Epithelial cell of esophagus (primary cell): ENCODE measurements around the gene NT5DC2.
A peak's percentile ranks its signal among the peaks of the same experiment; 100 is the strongest.

Experiments
- DNase-seq: peaks from one replicate; pipeline ENCODE4 v3.0.0; 2010; ENCODE audit warnings: low read depth
- H3K4me3 ChIP-seq: 2 replicates; pipeline ENCODE4 v1.5.1; 2011; ENCODE audit warnings: mild to moderate bottlenecking, low read length, control low read depth
- TF ChIP-seq, protein P1 (sequence below): IDR thresholded peaks from 2 replicates; pipeline ENCODE4 v1.5.1; 2011; ENCODE audit warnings: low read depth, mild to moderate bottlenecking, low read length, control low read depth, inconsistent platforms; ENCODE audit not compliant: insufficient read depth; ENCODE audit errors: missing control alignments

NT5DC2 gene

GRCh38 chr3:52561028-52561747 is 27.5 kb upstream of the NT5DC2 start:
- TF ChIP-seq, protein P1, sequence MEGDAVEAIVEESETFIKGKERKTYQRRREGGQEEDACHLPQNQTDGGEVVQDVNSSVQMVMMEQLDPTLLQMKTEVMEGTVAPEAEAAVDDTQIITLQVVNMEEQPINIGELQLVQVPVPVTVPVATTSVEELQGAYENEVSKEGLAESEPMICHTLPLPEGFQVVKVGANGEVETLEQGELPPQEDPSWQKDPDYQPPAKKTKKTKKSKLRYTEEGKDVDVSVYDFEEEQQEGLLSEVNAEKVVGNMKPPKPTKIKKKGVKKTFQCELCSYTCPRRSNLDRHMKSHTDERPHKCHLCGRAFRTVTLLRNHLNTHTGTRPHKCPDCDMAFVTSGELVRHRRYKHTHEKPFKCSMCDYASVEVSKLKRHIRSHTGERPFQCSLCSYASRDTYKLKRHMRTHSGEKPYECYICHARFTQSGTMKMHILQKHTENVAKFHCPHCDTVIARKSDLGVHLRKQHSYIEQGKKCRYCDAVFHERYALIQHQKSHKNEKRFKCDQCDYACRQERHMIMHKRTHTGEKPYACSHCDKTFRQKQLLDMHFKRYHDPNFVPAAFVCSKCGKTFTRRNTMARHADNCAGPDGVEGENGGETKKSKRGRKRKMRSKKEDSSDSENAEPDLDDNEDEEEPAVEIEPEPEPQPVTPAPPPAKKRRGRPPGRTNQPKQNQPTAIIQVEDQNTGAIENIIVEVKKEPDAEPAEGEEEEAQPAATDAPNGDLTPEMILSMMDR = no peak
- H3K4me3 ChIP-seq = no peak overlapping the region
- DNase-seq = no peak

GRCh38 chr3:52558436-52558835 is 24.8 kb upstream of the NT5DC2 start:
- no peak overlapping the region for H3K4me3 ChIP-seq
- DNase-seq = no peak
- TF ChIP-seq, protein P1 = no peak

- DNase-seq = no peak
- TF ChIP-seq, protein P1 = no peak
- no peak overlapping the region for H3K4me3 ChIP-seq
Observed at GRCh38 chr3:52557011-52557960, 23.6 kb upstream of the NT5DC2 start.

DNA sequence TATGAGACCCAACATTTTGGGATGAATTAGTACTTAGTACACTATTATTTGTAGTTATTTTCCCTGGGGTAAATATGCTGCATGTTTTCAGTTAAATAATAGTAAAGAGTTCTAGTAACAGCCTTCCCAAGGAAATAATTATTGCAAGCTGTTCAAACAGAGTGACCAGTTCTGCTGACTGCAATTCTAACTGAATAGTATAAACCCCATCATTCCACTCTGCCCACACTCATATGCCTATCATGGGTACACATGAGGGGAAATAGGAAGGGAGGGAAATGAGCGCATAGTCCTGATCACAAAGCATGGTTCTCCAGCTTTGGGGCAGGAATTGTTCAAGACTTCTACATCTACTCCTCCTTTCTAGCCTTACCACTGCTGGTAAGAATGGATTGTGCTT is 21.4 kb upstream of the NT5DC2 start:
- no peak for DNase-seq
- TF ChIP-seq, protein P1 = no peak
- no peak overlapping the region for H3K4me3 ChIP-seq

- TF ChIP-seq, protein P1 = no peak
- no peak overlapping the region for H3K4me3 ChIP-seq
Observed at GRCh38 chr3:52554026-52554755, 20.5 kb upstream of the NT5DC2 start.

DNA sequence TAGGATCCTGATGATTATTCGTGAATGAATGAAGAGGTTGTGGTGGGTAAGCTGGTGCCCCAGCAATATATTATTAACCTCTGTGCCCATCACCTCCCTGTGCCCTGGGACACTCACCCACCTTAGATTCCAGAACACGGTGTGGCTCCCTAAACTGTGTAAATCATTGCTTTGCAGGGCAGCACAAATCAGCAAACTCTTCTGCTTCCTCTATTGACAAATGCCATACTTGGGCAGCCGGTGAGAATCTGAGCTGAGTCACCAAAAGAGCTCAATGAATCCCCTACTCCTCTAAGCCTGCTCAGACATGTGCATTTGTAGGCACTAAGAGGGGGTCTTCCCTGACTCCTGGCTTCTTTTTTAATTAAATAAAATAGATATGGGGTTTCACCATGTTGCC is 18.4 kb upstream of the NT5DC2 start:
- no peak overlapping the region for H3K4me3 ChIP-seq
- peak; percentile 64 for DNase-seq
- TF ChIP-seq, protein P1 = no peak

More at GRCh38 chr3:52554026-52554755, 20.5 kb upstream of the NT5DC2 start:
- no peak for DNase-seq
